Hindlimb muscle (tissue), 1 donor: ENCODE results near the gene WDR73. TPM values are rescaled to one million over a fixed set of nuclear protein-coding genes. Genes with fewer than 3 reads are reported as not detected.
"Not testable (repeated sequence)": the region's sequence is repeated elsewhere in the genome, so short reads cannot be mapped to it uniquely, and the experiment has no call there.

Source experiments
- DNase-seq: peaks from one replicate; pipeline ENCODE4 v3.0.0-alpha.2; 2013
- polyA plus RNA-seq: library from polyadenylated mRNA; unstranded; fragments of 120-200 nt; gene quantifications from one replicate; pipeline ENCODE4 v1.2.1, GENCODE V29; 2013; ENCODE audit not compliant: insufficient read length

The WDR73 gene
- polyA plus RNA-seq = 17.5 TPM

DNA sequence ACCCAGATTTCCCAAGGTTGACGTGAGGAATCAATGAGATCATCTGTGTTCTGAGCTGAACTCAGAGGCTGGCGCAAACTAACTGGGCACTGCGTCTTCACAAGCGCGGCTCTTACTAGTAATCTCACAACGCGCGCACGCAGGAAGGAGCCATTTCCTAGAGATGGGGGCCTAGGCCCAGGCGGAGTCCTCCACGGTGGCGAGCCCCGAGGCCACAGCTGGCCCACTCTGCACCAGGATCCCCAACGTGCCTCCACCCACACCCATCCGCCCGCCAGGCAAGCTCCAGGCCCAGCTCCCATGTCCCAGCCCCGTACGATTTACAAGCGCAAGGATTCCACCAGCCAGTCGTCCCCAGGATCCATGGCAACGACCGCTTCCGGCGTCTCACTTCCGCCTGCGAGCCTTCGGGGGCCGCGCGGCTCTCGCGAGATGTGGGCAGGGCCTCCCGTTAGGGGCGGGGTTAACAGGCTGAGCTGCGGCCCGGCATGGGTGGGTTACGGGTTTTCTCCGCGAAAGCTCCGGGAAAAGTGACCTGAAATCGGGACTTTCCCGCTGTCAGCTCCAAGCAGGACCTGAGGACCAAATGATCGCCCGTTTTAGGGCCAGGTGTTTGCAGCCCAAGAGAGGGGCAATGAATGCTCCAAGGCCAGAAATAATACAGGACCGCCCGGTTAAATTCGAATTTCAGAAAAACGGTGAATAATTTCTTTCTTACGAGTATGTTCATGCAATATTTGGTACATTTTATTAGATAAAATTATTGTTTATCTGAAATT, at the start of gene WDR73:
TSS of gene WDR73 (minus strand) at position 374 of the 779 bp plus-strand sequence. CDS start at position 365, 9 bp downstream.
- DNase-seq = peak; percentile 98

DNA sequence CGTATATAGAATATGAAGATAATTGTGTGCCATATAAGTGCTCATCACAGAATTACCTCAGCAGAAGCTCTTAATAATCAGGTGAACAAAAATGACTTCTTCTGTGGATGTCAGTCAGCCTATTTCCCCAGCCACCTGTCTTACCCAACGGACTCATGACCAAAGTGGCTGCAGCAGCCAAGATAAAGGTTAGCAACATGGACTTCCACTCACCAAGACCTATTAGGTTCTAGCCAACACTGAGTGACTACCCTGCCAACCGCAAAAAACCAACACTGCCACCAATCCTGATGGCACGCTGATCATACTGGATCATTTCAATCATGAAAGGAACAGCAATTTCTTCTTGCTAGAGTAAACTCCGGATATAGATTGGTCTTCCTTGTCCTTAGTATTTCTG, 49.7 kb upstream of the WDR73 start:
- no peak for DNase-seq

DNA sequence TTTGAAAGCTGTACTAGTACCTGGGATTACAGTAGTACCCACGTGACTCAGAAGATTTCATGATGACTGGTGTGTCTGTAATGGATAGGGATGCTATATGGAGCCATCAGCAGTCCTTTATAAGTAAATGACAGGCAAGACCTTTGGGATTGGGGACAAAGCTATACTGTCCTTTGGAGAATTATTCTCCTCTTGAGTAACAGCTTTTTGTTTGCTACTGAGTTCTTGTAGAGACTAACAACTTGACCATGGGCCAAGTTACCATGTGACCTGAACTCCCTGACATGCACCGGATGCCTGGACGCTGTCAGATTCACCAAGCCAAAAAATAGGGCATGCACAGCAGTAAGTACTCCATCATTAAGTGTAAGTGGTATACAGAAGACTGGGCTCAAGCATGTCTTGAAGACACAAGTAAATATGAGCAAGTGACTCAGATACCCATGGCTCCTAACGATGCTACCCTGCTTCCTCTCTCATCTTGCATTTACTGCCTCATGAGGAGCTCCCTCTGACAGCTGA, 48.9 kb upstream of the WDR73 start:
- no peak for DNase-seq

DNA sequence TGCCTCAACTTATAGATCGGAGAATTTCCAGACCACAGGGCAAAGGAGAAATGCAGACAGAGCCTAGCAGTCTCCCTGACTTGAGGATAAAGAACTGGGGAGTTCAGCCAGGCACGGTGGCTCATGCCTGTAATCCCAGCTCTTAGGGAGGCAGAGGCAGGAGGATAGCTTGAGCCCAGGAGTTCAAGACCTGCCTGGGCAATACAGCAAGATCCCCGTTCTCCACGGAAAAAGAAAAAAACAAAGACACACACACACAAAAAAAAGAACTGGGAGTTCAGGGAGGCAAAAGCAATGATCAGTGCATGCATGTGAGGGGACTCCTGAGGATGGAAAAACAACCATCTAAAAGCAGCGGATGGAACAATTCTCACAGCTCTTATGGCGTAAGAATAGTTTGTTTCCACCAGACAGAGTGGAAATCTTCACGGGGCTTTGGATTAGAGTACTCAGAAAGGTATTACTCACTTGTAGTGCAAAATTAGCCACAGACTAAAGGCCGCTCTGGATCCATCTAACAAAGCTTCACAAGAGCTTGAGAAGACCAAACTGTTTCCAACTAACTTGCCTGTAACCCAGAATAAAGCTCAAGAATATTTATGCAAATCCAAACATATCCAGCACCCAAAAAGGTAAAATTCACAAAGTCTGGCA, 45.6 kb upstream of the WDR73 start:
- no peak for DNase-seq

DNA sequence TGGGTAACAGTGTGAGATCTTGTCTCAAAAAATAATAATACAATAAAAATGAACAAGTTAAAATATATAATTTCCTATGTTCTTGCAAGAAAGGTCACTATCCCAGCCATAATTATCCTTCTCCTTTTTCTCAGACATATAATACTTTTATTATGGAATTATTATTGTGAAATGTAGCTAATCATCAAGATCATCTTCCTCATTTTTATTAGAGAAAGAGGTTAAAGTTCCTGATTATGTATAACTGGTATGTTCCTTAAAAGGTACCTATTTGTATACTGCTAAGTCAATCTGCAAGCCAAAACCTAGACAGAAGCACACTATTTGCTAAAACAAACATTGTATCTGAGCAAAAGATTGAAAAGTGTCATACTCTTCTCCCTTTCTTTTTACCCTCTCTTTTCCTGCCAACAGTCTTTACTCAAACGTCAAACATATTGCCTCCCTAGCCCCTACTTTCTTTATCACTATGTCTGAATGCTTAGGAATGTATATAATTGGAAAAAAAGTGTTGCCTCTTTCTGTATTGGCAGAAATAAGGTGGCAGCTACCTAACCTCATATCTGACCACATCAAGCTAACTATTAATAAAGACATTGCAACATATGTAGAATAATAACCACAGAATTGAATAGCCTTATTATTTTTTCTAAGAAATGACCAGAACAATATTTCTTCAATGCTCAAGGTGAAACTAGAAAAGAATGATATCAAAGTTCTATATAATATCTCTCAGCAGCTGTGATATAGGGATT, 43.3 kb upstream of the WDR73 start:
- no peak for DNase-seq

DNA sequence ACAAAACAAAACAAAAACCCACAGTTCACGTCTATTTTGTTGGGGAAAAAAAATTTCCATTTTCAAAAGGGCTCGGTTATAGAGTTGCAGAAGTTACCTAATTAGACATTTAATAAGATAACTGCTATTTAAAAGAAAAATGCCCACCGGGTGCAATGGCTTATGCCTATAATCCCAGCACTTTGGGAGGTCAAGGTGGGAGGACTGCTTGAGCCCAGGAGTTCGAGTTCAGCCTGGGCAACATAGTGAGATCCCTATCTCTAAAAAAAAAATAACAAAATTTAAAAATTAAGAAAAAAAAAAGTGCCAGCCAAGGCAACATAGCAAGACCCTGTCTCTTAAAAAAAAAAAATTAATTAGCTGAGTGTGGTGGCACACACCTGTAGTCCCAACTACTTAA, 42.7 kb upstream of the WDR73 start:
- no peak for DNase-seq

DNA sequence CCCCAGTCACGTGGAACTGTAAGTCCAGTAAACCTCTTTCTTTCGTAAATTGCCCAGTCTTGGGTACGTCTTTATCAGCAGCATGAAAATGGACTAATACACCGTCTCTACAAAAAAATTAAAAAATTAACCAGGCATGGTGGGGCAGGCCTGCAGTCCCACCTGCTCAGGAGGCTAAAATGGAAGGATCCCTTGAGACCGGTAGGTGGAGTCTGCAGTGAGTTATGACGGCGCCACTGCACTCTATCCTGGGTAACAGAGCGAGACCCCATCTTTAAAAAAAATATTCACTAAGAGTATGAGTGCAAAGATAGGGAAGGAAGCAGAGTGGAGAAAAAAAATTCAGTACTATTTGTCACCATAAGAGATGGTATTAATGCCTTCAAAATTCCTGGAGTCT, 36.3 kb upstream of the WDR73 start:
- no peak for DNase-seq

DNA sequence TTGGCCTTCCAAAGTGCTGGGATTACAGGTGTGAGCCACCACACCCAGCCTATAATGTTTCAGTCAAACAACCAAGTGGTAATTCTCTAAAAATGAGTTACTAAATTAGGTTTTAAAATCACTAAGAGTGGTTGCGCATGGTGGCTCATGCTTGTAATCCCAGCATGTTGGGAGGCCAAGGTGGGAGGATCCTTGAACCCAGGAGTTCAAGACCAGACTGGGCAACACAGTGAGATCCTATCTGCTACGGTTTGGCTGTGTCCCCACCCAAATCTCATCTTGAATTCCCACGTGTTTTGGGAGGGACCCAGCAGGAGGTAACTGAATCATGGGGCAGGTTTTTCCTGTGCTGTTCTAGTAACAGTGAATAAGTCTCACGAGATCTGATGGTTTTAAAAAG, 35.8 kb upstream of the WDR73 start:
- DNase-seq = no peak

DNA sequence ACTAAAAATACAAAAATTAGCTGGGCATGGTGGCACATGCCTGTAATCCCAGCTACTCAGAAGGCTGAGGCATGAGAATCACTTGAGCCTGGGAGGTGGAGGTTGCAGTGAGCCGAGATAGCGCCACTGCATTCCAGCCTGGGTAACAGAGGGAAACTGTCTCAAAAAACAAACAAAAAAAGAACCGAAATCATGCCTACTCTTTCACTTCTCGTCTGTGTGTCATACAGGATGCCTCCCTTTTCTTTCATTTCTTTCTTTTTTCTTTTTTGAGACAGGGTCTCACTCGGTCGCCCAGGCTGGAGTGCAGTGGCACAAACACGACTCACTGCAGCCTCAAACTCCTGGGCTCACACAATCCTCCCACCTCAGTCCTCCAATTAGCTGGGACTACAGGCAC, 32.4 kb upstream of the WDR73 start:
- not testable (repeated sequence) for DNase-seq

DNA sequence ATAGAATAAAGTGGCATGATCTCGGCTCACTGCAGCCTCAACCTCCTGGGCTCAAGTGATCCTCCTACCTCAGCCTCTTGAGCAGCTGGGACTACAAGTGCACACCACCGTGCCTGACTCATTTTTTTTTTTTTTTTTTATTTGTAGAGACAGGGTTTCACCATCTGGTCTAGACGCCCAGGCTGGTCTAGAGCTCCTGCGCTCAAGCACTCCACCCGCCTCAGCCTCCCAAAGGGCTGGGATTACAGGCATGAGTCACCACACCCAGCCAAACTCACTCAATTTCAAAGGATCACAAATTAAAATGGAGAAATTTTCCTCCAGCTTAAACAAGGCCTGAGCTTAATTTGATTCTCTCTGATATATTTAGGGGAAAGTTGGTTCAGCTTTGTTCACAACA, 31.2 kb upstream of the WDR73 start:
- DNase-seq = no peak

DNA sequence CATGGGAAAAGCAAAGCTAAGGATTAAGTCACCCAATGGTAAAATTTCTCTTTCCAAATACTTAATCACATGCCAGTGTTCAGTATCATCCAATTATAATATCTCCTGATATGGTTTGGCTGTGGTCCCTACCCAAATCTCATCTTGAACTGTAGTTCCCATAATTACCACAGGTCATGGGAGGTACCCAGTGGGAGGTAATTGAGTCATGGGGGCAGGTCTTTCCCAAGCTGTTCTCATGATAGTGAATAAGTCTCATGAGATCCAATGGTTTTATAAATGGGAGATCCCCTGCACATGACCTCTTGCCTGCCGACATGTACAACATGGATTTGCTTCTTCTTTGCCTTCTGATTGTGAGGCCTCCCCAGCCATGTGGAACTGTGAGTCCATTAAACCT, 30.0 kb upstream of the WDR73 start:
- no peak for DNase-seq

DNA sequence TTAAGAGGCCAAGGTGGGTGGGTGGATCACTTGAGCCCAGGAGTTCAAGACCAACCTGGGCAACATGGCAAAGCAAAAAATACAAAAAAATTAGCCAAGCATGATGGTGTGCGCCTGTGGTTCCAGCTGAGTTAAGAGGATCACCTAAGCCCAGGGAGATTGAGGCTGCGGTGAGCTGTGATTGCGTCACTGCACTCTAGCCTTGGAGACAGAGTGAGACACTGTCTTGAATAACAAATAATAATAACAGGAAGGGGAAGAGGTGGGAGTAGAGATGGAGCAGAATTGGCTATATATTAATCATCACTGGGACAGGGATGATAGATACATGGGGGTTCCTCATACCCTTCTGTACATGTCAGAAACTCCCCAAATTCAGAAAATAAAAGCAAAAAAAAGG, 27.7 kb upstream of the WDR73 start:
- no peak for DNase-seq

DNA sequence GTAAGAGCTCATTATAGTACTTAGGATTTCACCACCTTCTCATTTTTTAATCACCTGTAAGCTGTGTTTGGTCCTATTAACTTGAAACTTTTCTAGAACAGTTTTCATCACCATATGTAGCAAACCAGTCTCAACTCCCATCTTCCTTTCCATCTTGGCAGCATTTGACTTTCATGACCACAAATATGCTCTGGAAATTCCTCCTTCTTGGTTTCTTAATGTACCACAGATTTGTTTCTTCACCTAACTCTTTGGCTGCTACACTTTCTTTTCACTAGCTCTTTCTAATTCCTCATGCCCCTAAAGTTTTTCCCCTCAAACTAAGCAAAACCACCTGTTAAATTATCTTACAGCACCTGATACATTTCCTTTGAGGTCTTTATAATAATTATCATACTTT, 17.1 kb upstream of the WDR73 start:
- DNase-seq = no peak

DNA sequence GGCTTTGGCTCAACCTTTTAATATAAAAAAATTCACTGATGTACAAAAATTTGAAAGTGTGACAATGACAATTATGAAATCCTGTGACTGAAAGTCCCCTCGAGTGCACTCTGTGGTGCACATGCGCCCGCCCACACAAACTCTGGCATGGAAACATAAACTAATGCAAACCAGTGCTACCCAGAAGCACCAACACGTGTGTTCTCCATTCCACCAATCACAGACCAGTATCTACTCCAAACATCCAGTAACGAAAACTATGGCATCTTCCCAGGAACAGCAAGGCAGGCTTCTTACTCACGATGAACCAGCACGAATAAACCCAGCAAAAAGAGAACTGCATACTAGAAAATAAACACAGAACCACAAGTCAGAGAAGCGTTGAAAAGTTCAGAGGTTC, 15.6 kb upstream of the WDR73 start:
- no peak for DNase-seq

DNA sequence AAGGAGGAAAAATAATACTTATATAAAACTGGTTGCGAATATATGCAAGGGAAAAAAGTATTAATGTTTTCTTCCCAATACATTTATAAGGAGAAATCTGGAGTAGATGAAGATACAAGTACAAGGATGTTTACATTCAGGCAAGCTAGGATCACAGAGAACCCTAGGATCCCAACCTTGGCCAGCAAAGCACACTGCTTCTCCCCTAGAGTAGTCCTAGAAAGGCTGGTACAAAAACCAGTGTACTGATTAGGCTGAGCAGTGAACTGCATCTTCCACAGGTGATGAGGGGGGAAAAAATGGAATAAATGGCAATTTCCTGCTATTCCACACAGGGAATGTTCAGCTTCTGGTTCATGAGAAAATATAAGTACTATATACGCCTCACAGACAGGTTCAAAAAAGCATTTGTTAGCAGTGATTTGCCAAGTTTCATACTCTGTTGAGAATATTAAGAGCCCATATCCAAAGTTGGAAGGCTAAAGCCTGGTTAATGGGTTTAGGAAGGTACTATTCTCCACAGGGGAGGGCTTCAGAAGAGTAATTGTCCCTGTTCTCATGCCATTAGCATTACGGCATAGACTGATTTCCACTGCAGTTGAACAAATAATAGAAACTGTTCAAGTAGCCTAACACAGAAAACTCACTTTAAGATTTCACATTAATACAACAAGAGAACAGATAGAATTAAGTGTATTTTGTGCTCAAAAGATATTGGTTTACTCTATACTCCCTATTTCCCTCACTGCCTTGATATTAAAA, 14.3 kb upstream of the WDR73 start:
- no peak for DNase-seq

DNA sequence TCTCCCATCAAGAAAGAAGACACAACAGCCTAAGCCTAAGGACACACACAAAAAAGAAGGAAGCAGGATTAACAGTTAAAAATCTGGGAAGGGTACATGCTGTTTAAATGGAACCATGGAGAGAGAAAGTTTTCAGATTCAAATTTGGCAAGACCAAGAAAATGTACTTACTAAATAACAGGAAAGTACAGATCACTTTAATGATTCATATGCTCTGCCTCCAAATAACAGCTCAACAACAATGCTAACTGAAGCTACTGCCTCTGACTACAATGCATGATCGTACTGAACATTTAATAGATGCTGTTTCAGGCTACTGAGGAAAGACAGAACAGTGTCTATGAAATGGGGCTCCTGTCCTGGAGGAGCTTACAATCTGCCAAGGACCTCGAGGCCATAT, 12.3 kb upstream of the WDR73 start:
- no peak for DNase-seq

DNA sequence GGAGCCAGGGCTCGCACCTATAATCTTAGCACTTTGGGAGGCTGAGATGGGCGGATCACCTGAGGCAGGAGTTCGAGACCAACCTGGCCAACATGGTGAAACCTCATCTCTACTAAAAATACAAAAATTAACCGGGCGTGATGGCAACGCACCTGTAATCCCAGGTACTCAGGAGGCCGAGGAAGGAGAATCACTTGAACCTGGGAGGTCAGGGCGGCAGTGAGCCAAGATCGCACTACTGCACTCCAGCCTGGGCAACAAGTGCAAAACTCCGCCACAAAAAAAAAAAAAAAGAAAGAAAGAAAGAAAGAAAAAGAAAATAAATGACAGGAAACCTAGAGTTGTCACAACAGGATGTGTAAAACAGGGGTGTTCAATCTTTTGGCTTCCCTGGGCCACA, 6.9 kb upstream of the WDR73 start:
- no peak for DNase-seq

DNA sequence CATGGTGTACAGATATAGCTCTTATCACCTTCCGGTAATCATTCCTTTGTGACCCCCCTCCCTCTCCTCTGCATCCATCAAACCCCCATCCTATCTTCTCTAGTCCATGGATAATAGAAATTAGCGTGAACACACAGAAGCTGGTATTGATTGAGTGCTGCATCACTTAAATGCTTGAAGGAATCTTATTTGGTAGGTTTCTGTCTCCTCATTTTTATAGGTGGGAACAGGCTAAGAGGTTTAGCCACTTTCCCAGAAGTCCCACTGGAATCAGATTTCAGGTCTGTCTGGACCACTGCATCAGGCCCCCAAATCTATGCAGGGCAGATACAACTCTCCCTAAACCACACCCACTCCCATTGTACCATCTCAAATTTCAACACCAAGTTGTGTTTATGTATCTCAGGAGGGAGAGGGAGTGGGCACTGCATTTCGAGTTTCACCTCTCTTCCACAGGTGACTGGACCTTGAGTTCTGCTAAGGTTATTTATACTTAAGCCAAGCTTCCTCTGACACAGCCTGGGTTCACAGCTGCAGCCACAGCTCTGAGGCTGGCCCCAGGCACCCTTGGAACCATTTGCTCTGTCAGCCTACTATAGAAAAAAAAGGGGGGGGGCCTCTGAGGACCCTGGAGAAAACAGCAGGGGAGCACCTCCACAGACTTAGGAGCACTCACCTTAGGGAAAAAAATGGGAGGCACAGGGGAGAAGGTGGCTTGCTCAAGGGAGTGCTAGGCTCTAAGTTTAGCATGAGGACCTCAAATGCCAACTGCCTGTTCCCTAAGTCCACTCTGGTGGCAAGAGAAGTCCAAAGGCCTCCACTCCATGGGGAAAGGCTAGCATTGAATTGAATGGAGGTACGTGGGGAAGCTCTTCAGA, 6.1 kb upstream of the WDR73 start:
- DNase-seq = no peak

DNA sequence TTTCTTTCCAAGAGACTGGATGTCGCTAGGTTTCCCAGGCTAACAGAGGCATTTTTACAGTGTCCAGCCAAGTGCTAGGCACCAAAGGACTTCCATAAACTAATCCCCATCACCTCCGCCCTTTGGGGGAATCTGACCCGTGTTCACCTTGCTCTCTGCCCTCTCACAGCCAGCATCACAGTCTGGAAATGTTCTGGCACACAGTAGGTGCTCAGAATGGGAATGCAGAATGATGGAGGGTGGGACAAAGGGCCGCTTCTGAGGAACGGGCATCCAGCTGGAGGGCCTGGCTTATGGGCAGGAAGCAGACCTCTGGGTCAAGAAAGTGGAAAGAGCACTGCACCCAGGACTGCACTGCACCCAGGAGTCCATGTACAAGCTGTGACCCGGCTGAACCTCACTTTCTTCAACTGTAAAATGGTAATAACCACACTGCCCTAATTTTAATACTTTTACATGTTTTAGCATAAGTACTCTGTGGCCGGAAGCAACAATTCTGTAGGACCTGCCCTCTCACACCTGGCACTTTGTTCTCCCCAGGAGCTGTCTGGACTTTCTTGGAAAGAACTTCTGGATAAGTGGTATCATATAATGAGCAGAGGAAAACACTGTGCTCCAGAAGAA, 4.8 kb upstream of the WDR73 start:
- DNase-seq = no peak

DNA sequence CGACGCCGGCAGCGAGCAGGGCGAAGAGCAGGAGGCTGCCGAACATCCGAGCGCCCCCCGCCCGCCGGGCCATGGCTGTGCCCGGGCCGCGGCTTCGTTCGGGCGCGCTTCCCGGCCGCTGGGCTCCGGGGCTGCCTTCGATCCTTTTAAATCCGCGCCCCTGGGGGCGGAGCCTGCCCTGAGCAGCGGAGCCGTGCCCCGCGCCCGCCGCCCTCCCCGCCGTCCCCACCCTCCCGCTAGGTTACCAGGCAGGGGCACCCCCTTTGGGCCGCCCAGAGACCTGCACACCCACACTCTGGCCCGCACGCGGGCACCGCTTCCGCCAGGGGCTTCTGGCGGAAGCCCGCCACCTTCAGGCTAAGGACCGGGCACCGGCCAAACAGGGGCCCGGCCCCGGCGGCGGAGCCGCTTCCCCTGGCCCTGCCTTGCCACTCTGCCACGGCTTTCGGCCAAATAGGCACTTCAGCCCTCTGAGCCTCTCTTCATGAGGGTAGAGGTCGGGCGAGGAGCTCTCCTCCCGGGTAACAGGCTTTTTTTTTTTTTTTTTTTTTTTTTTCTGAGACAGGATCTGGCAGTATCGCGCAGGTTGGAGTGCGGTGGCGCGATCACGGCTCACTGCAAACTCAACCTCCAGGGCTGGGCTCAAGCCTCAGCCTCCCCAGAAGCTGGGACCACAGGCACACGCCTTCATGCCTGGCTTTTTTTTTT, 4.2 kb upstream of the WDR73 start, which contains the start of gene NMB:
TSS of gene NMB (minus strand) at position 120 of the 708 bp plus-strand sequence. CDS start at position 73, 47 bp downstream.
- peak; percentile 69 for DNase-seq
